Loucy (cell line): ENCODE results near the gene ZFYVE27.

Experiments used
- H2AFZ ChIP-seq: fragments of 200-600 bp; sonication (generic); 2 replicates; pipeline ENCODE4 v1.6.0; 2016; ENCODE audit warnings: antibody characterized with exemption, mild to moderate bottlenecking, low read length, moderate library complexity
- H3F3A ChIP-seq: fragments of 200-600 bp; 2 replicates; pipeline ENCODE4 v1.6.0; 2016; ENCODE audit warnings: antibody characterized with exemption, low read depth, mild to moderate bottlenecking
- H3K27me3 ChIP-seq: fragments of 200-600 bp; sonication (generic); 2 replicates; pipeline ENCODE4 v1.6.1; 2014; ENCODE audit warnings: low read length, mild to moderate bottlenecking; ENCODE audit not compliant: insufficient read depth, poor library complexity, severe bottlenecking
- H3K36me3 ChIP-seq: fragments of 200-600 bp; sonication (generic); 2 replicates; pipeline ENCODE4 v1.6.1; 2016; ENCODE audit warnings: low read length; ENCODE audit not compliant: insufficient read depth
- H3K4me1 ChIP-seq: fragments of 200-600 bp; sonication (generic); 2 replicates; pipeline ENCODE4 v1.5.1; 2014; ENCODE audit warnings: low read length, mild to moderate bottlenecking; ENCODE audit not compliant: insufficient read depth, poor library complexity, severe bottlenecking
- H3K4me2 ChIP-seq: fragments of 200-600 bp; sonication (generic); 2 replicates; pipeline ENCODE4 v1.6.0; 2014; ENCODE audit warnings: antibody characterized with exemption, low read length, low read depth, mild to moderate bottlenecking; ENCODE audit not compliant: poor library complexity, severe bottlenecking
- H3K4me3 ChIP-seq: fragments of 200-600 bp; sonication (generic); 2 replicates; pipeline ENCODE4 v1.5.1; 2014; ENCODE audit warnings: low read length, mild to moderate bottlenecking, mixed read lengths; ENCODE audit not compliant: poor library complexity, severe bottlenecking
- H3K79me2 ChIP-seq: fragments of 200-600 bp; sonication (generic); 2 replicates; pipeline ENCODE4 v1.6.1; 2014; ENCODE audit warnings: low read length; ENCODE audit not compliant: insufficient read depth
- H3K9ac ChIP-seq: fragments of 200-600 bp; sonication (generic); 2 replicates; pipeline ENCODE4 v1.6.0; 2014; ENCODE audit warnings: mild to moderate bottlenecking, low read depth, low read length, moderate library complexity; ENCODE audit not compliant: poor library complexity, severe bottlenecking
- H3K9me2 ChIP-seq: fragments of 200-600 bp; sonication (generic); replicated peaks from 2 replicates; pipeline ENCODE4 v1.6.1; 2016; ENCODE audit warnings: low read depth, low read length, mixed read lengths
- H3K9me3 ChIP-seq: fragments of 200-600 bp; sonication (generic); 2 replicates; pipeline ENCODE4 v1.6.1; 2014; ENCODE audit warnings: mild to moderate bottlenecking, antibody characterized with exemption, low read length, low read depth; ENCODE audit not compliant: insufficient read depth
- H4K20me1 ChIP-seq: fragments of 200-600 bp; sonication (generic); 2 replicates; pipeline ENCODE4 v1.6.0; 2014; ENCODE audit warnings: antibody characterized with exemption, low read length, mild to moderate bottlenecking; ENCODE audit not compliant: insufficient read depth, poor library complexity, severe bottlenecking
- CTCF ChIP-seq: fragments of 200-600 bp; sonication (generic); conservative IDR thresholded peaks from 2 replicates; pipeline ENCODE4 v1.5.1; 2014; ENCODE audit warnings: mild to moderate bottlenecking, antibody characterized with exemption, low read length
- EZH2phosphoT487 ChIP-seq: fragments of 200-600 bp; IDR thresholded peaks from 2 replicates; pipeline ENCODE4 v1.6.1; 2018; ENCODE audit warnings: antibody characterized with exemption, mild to moderate bottlenecking, moderate library complexity, borderline replicate concordance

ZFYVE27 gene

GRCh38 chr10:97763947-97764346 is 27.0 kb downstream of the ZFYVE27 start:
- Histone ChIP-seq H4K20me1 (no peaks in the 10 kb centered on the region), H3K4me3 (no peak overlapping the region), H3K79me2 (no peaks in the 10 kb centered on the region), H3K9me2 (no peaks in the 10 kb centered on the region), H3K9me3 (no peaks in the 10 kb centered on the region), H3K36me3 (peaks cover 33% of the 10 kb centered on the region; the same call in 1 of the 2 replicates), H3K27me3 (no peaks in the 10 kb centered on the region), H3K4me2 (no peak overlapping the region), H2AFZ (no peak overlapping the region), H3F3A (no peaks in the 10 kb centered on the region), H3K4me1 (peaks cover 12% of the 10 kb centered on the region), H3K9ac (no peak overlapping the region)
- TF ChIP-seq EZH2phosphoT487 (no peak), CTCF (no peak)

GRCh38 chr10:97764519-97764931 is 27.6 kb downstream of the ZFYVE27 start:
- Histone ChIP-seq H3K27me3 (no peaks in the 10 kb centered on the region), H3K9me2 (no peaks in the 10 kb centered on the region), H3K4me3 (no peak overlapping the region), H2AFZ (no peak overlapping the region), H3F3A (no peaks in the 10 kb centered on the region), H3K9me3 (no peaks in the 10 kb centered on the region), H3K9ac (no peak overlapping the region), H3K4me1 (peaks cover 18% of the 10 kb centered on the region), H4K20me1 (no peaks in the 10 kb centered on the region), H3K36me3 (peaks cover 28% of the 10 kb centered on the region; the same call in 1 of the 2 replicates), H3K4me2 (no peak overlapping the region), H3K79me2 (no peaks in the 10 kb centered on the region)
- TF ChIP-seq EZH2phosphoT487, result no peak
- no peak for TF ChIP-seq CTCF

GRCh38 chr10:97765201-97765600 is 28.3 kb downstream of the ZFYVE27 start:
- H3K4me3 ChIP-seq, result no peak overlapping the region

More at GRCh38 chr10:97765201-97765600, 28.3 kb downstream of the ZFYVE27 start:
- H3K9ac ChIP-seq, result no peak overlapping the region
- H3K79me2 ChIP-seq, result no peaks in the 10 kb centered on the region
- no peaks in the 10 kb centered on the region for H3K9me2 ChIP-seq
- H3F3A ChIP-seq, result no peaks in the 10 kb centered on the region
- peaks cover 22% of the 10 kb centered on the region for H3K4me1 ChIP-seq
- H4K20me1 ChIP-seq, result no peaks in the 10 kb centered on the region
- no peaks in the 10 kb centered on the region for H3K27me3 ChIP-seq
- H3K9me3 ChIP-seq, result no peaks in the 10 kb centered on the region
- peaks cover 21% of the 10 kb centered on the region; the same call in 1 of the 2 replicates for H3K36me3 ChIP-seq
- no peak overlapping the region for H3K4me2 ChIP-seq
- no peak overlapping the region for H2AFZ ChIP-seq
- TF ChIP-seq EZH2phosphoT487 (no peak), CTCF (no peak)
